HUES48 (cell line): ENCODE data around the gene OLIG2.
A peak's percentile ranks its signal among the peaks of the same experiment; 100 is the strongest.

Experiments used
- H3K27ac ChIP-seq: one replicate; pipeline ENCODE4 v1.7.0; 2013; ENCODE audit warnings: low read depth, low read length, inconsistent platforms
- H3K27me3 ChIP-seq: 2 replicates; pipeline ENCODE4 v1.6.1; 2013; ENCODE audit warnings: mild to moderate bottlenecking, low read length; ENCODE audit not compliant: control insufficient read depth, insufficient read depth
- H3K36me3 ChIP-seq: 2 replicates; pipeline ENCODE4 v1.6.1; 2013; ENCODE audit warnings: low read length; ENCODE audit not compliant: control insufficient read depth, insufficient read depth
- H3K4me1 ChIP-seq: 2 replicates; pipeline ENCODE4 v1.6.1; 2013; ENCODE audit warnings: mild to moderate bottlenecking, low read length; ENCODE audit not compliant: control insufficient read depth, insufficient read depth
- H3K4me3 ChIP-seq: 2 replicates; pipeline ENCODE4 v1.5.1; 2013; ENCODE audit warnings: mild to moderate bottlenecking, low read depth, low read length
- H3K9ac ChIP-seq: 2 replicates; pipeline ENCODE4 v1.6.1; 2013; ENCODE audit warnings: mild to moderate bottlenecking, low read depth, low read length, moderate library complexity
- H3K9me3 ChIP-seq: 2 replicates; pipeline ENCODE4 v1.6.1; 2013; ENCODE audit warnings: low read length; ENCODE audit not compliant: control insufficient read depth, insufficient read depth

OLIG2 gene

GRCh38 chr21:33007747-33008146 lies 18.0 kb upstream of the OLIG2 start:
- Histone ChIP-seq H3K9ac (no peak overlapping the region), H3K27ac (no peak overlapping the region), H3K9me3 (no peaks in the 10 kb centered on the region), H3K4me3 (no peak overlapping the region), H3K4me1 (peaks cover 4% of the 10 kb centered on the region; the same call in 1 of the 2 replicates), H3K27me3 (0 out of 2 replicates have a peak, but pooled peaks cover 3% of the 10 kb centered on the region), H3K36me3 (no peaks in the 10 kb centered on the region)

- Histone ChIP-seq H3K4me1 (peaks cover 4% of the 10 kb centered on the region; the same call in 1 of the 2 replicates), H3K27me3 (0 out of 2 replicates have a peak, but pooled peaks cover 3% of the 10 kb centered on the region), H3K9me3 (no peaks in the 10 kb centered on the region), H3K9ac (no peak overlapping the region), H3K27ac (no peak overlapping the region), H3K4me3 (no peak overlapping the region), H3K36me3 (no peaks in the 10 kb centered on the region)
Measured at GRCh38 chr21:33008333-33009051, 17.2 kb upstream of the OLIG2 start.

GRCh38 chr21:33010931-33011330 lies 14.8 kb upstream of the OLIG2 start:
- peaks cover 4% of the 10 kb centered on the region; the same call in 1 of the 2 replicates for H3K4me1 ChIP-seq
- H3K9ac ChIP-seq, result no peak overlapping the region
- H3K4me3 ChIP-seq, result no peak overlapping the region
- peaks cover 19% of the 10 kb centered on the region for H3K27me3 ChIP-seq
- no peak overlapping the region for H3K27ac ChIP-seq
- no peaks in the 10 kb centered on the region for H3K9me3 ChIP-seq
- H3K36me3 ChIP-seq, result no peaks in the 10 kb centered on the region

- Histone ChIP-seq H3K9ac (no peak overlapping the region), H3K4me3 (no peak overlapping the region), H3K36me3 (no peaks in the 10 kb centered on the region), H3K9me3 (no peaks in the 10 kb centered on the region), H3K4me1 (peaks cover 4% of the 10 kb centered on the region; the same call in 1 of the 2 replicates), H3K27me3 (peaks cover 25% of the 10 kb centered on the region), H3K27ac (no peak overlapping the region)
Measured at GRCh38 chr21:33011462-33011861, 14.3 kb upstream of the OLIG2 start.

GRCh38 chr21:33013626-33014025 lies 12.1 kb upstream of the OLIG2 start:
- Histone ChIP-seq H3K27ac (no peak overlapping the region), H3K4me3 (no peak overlapping the region), H3K27me3 (peaks cover 46% of the 10 kb centered on the region), H3K36me3 (no peaks in the 10 kb centered on the region), H3K9me3 (no peaks in the 10 kb centered on the region), H3K9ac (no peak overlapping the region), H3K4me1 (peaks cover 3% of the 10 kb centered on the region; the same call in 1 of the 2 replicates)

GRCh38 chr21:33014331-33014730 lies 11.4 kb upstream of the OLIG2 start:
- no peak overlapping the region for H3K27ac ChIP-seq
- H3K4me1 ChIP-seq, result no peaks in the 10 kb centered on the region
- H3K27me3 ChIP-seq, result peaks cover 53% of the 10 kb centered on the region
- H3K9ac ChIP-seq, result no peak overlapping the region
- no peaks in the 10 kb centered on the region for H3K36me3 ChIP-seq
- H3K9me3 ChIP-seq, result no peaks in the 10 kb centered on the region
- H3K4me3 ChIP-seq, result no peak overlapping the region

GRCh38 chr21:33015096-33015495 lies 10.6 kb upstream of the OLIG2 start:
- H3K4me1 ChIP-seq, result peaks cover under 1% of the 10 kb centered on the region; the same call in 1 of the 2 replicates
- H3K4me3 ChIP-seq, result no peak overlapping the region
- no peak overlapping the region for H3K9ac ChIP-seq
- H3K9me3 ChIP-seq, result no peaks in the 10 kb centered on the region
- H3K27ac ChIP-seq, result no peak overlapping the region
- H3K27me3 ChIP-seq, result peaks cover 61% of the 10 kb centered on the region
- H3K36me3 ChIP-seq, result no peaks in the 10 kb centered on the region

GRCh38 chr21:33015756-33016155 lies 10.0 kb upstream of the OLIG2 start:
- no peak overlapping the region for H3K27ac ChIP-seq
- H3K9me3 ChIP-seq, result no peaks in the 10 kb centered on the region
- no peaks in the 10 kb centered on the region for H3K36me3 ChIP-seq
- H3K27me3 ChIP-seq, result peaks cover 64% of the 10 kb centered on the region
- H3K4me1 ChIP-seq, result peaks cover 4% of the 10 kb centered on the region; the same call in 1 of the 2 replicates
- no peak overlapping the region for H3K4me3 ChIP-seq
- H3K9ac ChIP-seq, result no peak overlapping the region

- Histone ChIP-seq H3K9ac (no peak overlapping the region), H3K27me3 (peaks cover 95% of the 10 kb centered on the region), H3K27ac (no peak overlapping the region), H3K36me3 (no peaks in the 10 kb centered on the region), H3K9me3 (no peaks in the 10 kb centered on the region), H3K4me1 (peaks cover 9% of the 10 kb centered on the region), H3K4me3 (no peak overlapping the region)
Measured at GRCh38 chr21:33018707-33019465, 6.8 kb upstream of the OLIG2 start.

GRCh38 chr21:33019516-33019884 lies 6.2 kb upstream of the OLIG2 start:
- H3K4me3 ChIP-seq, result peak overlapping the region; percentile 48; the same call in 1 of the 2 replicates
- H3K27me3 ChIP-seq, result peaks cover 99% of the 10 kb centered on the region

More at GRCh38 chr21:33019516-33019884, 6.2 kb upstream of the OLIG2 start:
- Histone ChIP-seq H3K9me3 (no peaks in the 10 kb centered on the region), H3K4me1 (peaks cover 14% of the 10 kb centered on the region), H3K36me3 (no peaks in the 10 kb centered on the region), H3K9ac (no peak overlapping the region), H3K27ac (no peak overlapping the region)
